Breast epithelium (tissue), 4 donors: ENCODE data around the gene RXFP1. TPM values are rescaled to one million over a fixed set of nuclear protein-coding genes. Genes with fewer than 3 reads are reported as not detected.

Source experiments
- DNase-seq, 2 donors: peaks; one replicate each; pipeline ENCODE4 v3.0.0-alpha.2; 2019; ENCODE audit warnings: low spot score in 2 of 2
- H3K27ac ChIP-seq, 2 donors: fragments of 200-600 bp; sonication (generic) in 1 of 2; one replicate each; pipeline ENCODE4 v1.5.1; 2016 to 2019; ENCODE audit warnings: mild to moderate bottlenecking in 1 of 2
- H3K27me3 ChIP-seq, 2 donors: fragments of 200-600 bp; sonication (generic) in 1 of 2; one replicate each; pipeline versions ENCODE4 v1.5.1 to v1.6.0; 2017 to 2019; ENCODE audit warnings: control low read depth in 1 of 2, mild to moderate bottlenecking in 1 of 2
- H3K36me3 ChIP-seq: fragments of 200-600 bp; one replicate; pipeline ENCODE4 v1.5.1; 2019
- H3K4me1 ChIP-seq, 2 donors: fragments of 200-600 bp; sonication (generic); one replicate each; pipeline ENCODE4 v1.5.1; 2016 to 2019; ENCODE audit warnings: control low read depth in 1 of 2
- H3K4me3 ChIP-seq, 3 donors: fragments of 200-600 bp; sonication (generic); 1 replicate in 2 of 3; 2 replicates in 1 of 3; pipeline ENCODE4 v1.5.1; 2016 to 2019; ENCODE audit warnings: mild to moderate bottlenecking in 3 of 3, moderate library complexity in 2 of 3
- H3K9me3 ChIP-seq, 2 donors: fragments of 200-600 bp; sonication (generic) in 1 of 2; one replicate each; pipeline ENCODE4 v1.5.1; 2016 to 2019; ENCODE audit warnings: control low read depth in 1 of 2
- CTCF ChIP-seq, 3 donors: fragments of 450-650 bp; IDR thresholded peaks; one replicate each; pipeline ENCODE4 v1.5.1; 2016 to 2017; ENCODE audit warnings: antibody characterized with exemption in 3 of 3, mild to moderate bottlenecking in 3 of 3, moderate library complexity in 3 of 3
- POLR2A ChIP-seq: fragments of 450-650 bp; IDR thresholded peaks from one replicate; pipeline ENCODE4 v1.6.1; 2016; ENCODE audit warnings: antibody characterized with exemption, mild to moderate bottlenecking, moderate library complexity
- POLR2AphosphoS5 ChIP-seq, 3 donors: sonication (generic); formaldehyde crosslinking; IDR thresholded peaks; one replicate each; pipeline ENCODE4 v1.6.1; 2017; ENCODE audit warnings: antibody characterized with exemption in 3 of 3
- intact Hi-C: fragments of 100-400 bp; cut with DNase I; formaldehyde crosslinking; loops from one replicate; pipeline ENCODE4 v1.15.1; 2023; ENCODE audit warnings: low total_unique reads
- total RNA-seq, 3 donors: library from RNA; depleted of rRNA; stranded (reverse); fragments of >200 nt; gene quantifications; one replicate each; pipeline ENCODE4 v1.1.0, GENCODE V29; 2016

Gene RXFP1
- total RNA-seq, 3 donors from 2014 or later: 0.15 TPM; not detected in 2

GRCh38 chr4:158673633-158674032, 152.0 kb downstream of the RXFP1 start:
- Histone ChIP-seq H3K27ac (no peak overlapping the region), H3K36me3 (no peaks in the 10 kb centered on the region), H3K27me3 (no peaks in the 10 kb centered on the region), H3K9me3 (no peaks in the 10 kb centered on the region), H3K4me1 (peaks cover 3 to 4% of the 10 kb centered on the region in 2 donors), H3K4me3 (no peak overlapping the region)
- TF ChIP-seq CTCF (IDR thresholded peaks at IDR 0.05): no peak
- TF ChIP-seq POLR2A: no peak
- TF ChIP-seq POLR2AphosphoS5 (IDR thresholded peaks at IDR 0.05): no peak
- intact Hi-C loops: no loop called here
- DNase-seq: no peak

- no peak for DNase-seq
- Histone ChIP-seq H3K36me3 (no peaks in the 10 kb centered on the region), H3K4me1 (no peaks in the 10 kb centered on the region), H3K27ac (no peak overlapping the region), H3K27me3 (no peaks in the 10 kb centered on the region), H3K9me3 (no peaks in the 10 kb centered on the region), H3K4me3 (no peak overlapping the region)
- TF ChIP-seq CTCF (IDR thresholded peaks at IDR 0.05) (no peak), POLR2A (no peak), POLR2AphosphoS5 (IDR thresholded peaks at IDR 0.05) (no peak)
- intact Hi-C loops: no loop called here
Measured at GRCh38 chr4:158676076-158676475, 154.4 kb downstream of the RXFP1 start.

GRCh38 chr4:158678767-158679166, 157.1 kb downstream of the RXFP1 start:
- Histone ChIP-seq H3K27ac (no peak overlapping the region), H3K9me3 (no peaks in the 10 kb centered on the region), H3K27me3 (no peaks in the 10 kb centered on the region), H3K4me1 (no peaks in the 10 kb centered on the region), H3K4me3 (no peak overlapping the region), H3K36me3 (no peaks in the 10 kb centered on the region)
- intact Hi-C loops: no loop called here
- no peak for DNase-seq
- TF ChIP-seq POLR2A (no peak), POLR2AphosphoS5 (IDR thresholded peaks at IDR 0.05) (no peak), CTCF (IDR thresholded peaks at IDR 0.05) (no peak)

- DNase-seq: no peak
- no peaks in the 10 kb centered on the region for H3K36me3 ChIP-seq
- H3K4me3 ChIP-seq: no peak overlapping the region
- intact Hi-C loops: no loop called here
- no peak overlapping the region for H3K27ac ChIP-seq
- H3K27me3 ChIP-seq: no peaks in the 10 kb centered on the region
- no peaks in the 10 kb centered on the region for H3K9me3 ChIP-seq
- no peaks in the 10 kb centered on the region for H3K4me1 ChIP-seq
- TF ChIP-seq POLR2AphosphoS5 (IDR thresholded peaks at IDR 0.05) (no peak), CTCF (IDR thresholded peaks at IDR 0.05) (no peak)
Measured at GRCh38 chr4:158681629-158682028, 159.9 kb downstream of the RXFP1 start.

GRCh38 chr4:158682066-158682465, 160.4 kb downstream of the RXFP1 start:
- DNase-seq: no peak
- H3K4me1 ChIP-seq: no peaks in the 10 kb centered on the region
- TF ChIP-seq POLR2A (no peak), CTCF (IDR thresholded peaks at IDR 0.05) (no peak), POLR2AphosphoS5 (IDR thresholded peaks at IDR 0.05) (no peak)
- no peak overlapping the region for H3K27ac ChIP-seq
- no peaks in the 10 kb centered on the region for H3K36me3 ChIP-seq
- H3K27me3 ChIP-seq: no peaks in the 10 kb centered on the region
- intact Hi-C loops: no loop called here
- H3K9me3 ChIP-seq: no peaks in the 10 kb centered on the region
- no peak overlapping the region for H3K4me3 ChIP-seq
